DND-41 (cell line): Measurements from ENCODE around the gene SYNE1.

ENCODE experiments used
- EZH2 ChIP-seq: IDR thresholded peaks from 3 replicates; pipeline ENCODE4 v1.6.1; 2012; ENCODE audit warnings: borderline replicate concordance, low read depth, mild to moderate bottlenecking, moderate library complexity, low read length, inconsistent platforms; ENCODE audit not compliant: severe bottlenecking
- TF ChIP-seq, protein P1 (sequence below): IDR thresholded peaks from 2 replicates; pipeline ENCODE4 v1.5.1; 2012; ENCODE audit warnings: borderline replicate concordance, low read length, moderate library complexity, mild to moderate bottlenecking; ENCODE audit not compliant: poor library complexity, severe bottlenecking; ENCODE audit errors: extremely low read depth

DNA sequence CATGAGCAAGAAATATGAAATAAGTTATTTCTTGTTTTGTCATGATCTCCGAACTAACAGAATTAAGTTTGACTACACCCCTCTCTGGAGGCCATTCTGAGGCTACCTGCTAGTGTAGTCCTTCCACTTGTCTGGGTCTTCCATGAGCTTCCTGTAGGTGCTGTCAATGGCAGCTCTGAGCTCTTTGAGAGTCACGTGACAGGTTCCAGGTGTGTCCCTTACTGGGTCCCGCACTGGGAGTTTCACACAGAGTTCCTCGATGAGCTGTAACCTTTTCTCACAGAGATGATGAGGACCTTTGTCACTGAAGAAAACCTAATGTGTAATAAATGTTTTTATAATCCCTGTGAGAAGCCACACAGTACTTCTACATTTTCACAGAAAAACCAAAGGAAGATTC is 186.6 kb downstream of the SYNE1 start:
- TF ChIP-seq EZH2, result no peak
- TF ChIP-seq, protein P1, sequence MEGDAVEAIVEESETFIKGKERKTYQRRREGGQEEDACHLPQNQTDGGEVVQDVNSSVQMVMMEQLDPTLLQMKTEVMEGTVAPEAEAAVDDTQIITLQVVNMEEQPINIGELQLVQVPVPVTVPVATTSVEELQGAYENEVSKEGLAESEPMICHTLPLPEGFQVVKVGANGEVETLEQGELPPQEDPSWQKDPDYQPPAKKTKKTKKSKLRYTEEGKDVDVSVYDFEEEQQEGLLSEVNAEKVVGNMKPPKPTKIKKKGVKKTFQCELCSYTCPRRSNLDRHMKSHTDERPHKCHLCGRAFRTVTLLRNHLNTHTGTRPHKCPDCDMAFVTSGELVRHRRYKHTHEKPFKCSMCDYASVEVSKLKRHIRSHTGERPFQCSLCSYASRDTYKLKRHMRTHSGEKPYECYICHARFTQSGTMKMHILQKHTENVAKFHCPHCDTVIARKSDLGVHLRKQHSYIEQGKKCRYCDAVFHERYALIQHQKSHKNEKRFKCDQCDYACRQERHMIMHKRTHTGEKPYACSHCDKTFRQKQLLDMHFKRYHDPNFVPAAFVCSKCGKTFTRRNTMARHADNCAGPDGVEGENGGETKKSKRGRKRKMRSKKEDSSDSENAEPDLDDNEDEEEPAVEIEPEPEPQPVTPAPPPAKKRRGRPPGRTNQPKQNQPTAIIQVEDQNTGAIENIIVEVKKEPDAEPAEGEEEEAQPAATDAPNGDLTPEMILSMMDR, result no peak
